Fibroblast of villous mesenchyme (primary cell): ENCODE measurements around the gene FUOM. TPM values are rescaled to one million over a fixed set of nuclear protein-coding genes. Genes with fewer than 3 reads are reported as not detected.
"Not testable (repeated sequence)": the region's sequence is repeated elsewhere in the genome, so short reads cannot be mapped to it uniquely, and the experiment has no call there.

ENCODE experiments used
- DNase-seq: peaks from one replicate; pipeline ENCODE4 v3.0.0-alpha.2; 2010; ENCODE audit warnings: low read depth
- H3K4me3 ChIP-seq: 2 replicates; pipeline ENCODE4 v1.5.1; 2011; ENCODE audit warnings: low read depth, mild to moderate bottlenecking, low read length
- total RNA-seq: library from RNA; depleted of rRNA; stranded (reverse); fragments of >200 nt; gene quantifications from 2 replicates; pipeline ENCODE4 v1.2.3, GENCODE V29; 2012
- TF ChIP-seq, protein P1 (sequence below): IDR thresholded peaks from 2 replicates; pipeline ENCODE4 v1.5.1; 2012; ENCODE audit warnings: low read depth, mild to moderate bottlenecking, low read length; ENCODE audit not compliant: insufficient read depth

FUOM gene
- total RNA-seq, 1 donor: 7.3 TPM

DNA sequence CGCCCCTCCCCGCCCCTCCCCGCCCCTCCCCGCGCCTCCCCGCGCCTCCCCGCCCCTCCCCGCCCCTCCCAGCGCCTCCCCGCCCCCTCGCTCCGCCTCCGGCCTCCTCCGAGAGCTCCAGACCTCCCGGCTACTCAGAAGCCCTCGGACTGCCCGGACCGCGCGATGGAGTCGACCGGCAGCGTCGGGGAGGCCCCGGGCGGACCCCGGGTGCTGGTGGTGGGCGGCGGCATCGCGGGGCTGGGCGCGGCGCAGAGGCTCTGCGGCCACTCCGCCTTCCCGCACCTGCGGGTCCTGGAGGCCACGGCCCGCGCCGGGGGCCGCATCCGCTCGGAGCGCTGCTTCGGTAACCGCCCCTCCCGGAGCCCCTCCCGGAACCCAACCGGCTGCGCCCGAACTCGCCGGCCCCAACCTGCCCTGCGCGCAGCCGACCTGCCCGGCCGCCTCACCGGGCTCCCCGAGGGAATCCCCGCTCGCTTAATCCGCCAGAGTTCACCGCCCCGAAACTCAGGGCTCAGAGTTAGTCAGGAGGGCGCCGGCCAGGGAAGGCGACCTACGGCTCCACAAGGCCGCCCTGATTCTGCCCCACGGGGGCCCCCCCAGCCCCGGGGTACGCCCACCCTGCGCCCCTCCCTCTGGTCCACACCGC is 21.5 kb upstream of the FUOM start, which contains the start of gene PAOX:
Gene PAOX, plus strand, starts transcription at position 111 of the 649 bp plus-strand sequence. Its CDS starts 55 bp downstream, at position 166.
- TF ChIP-seq, protein P1, sequence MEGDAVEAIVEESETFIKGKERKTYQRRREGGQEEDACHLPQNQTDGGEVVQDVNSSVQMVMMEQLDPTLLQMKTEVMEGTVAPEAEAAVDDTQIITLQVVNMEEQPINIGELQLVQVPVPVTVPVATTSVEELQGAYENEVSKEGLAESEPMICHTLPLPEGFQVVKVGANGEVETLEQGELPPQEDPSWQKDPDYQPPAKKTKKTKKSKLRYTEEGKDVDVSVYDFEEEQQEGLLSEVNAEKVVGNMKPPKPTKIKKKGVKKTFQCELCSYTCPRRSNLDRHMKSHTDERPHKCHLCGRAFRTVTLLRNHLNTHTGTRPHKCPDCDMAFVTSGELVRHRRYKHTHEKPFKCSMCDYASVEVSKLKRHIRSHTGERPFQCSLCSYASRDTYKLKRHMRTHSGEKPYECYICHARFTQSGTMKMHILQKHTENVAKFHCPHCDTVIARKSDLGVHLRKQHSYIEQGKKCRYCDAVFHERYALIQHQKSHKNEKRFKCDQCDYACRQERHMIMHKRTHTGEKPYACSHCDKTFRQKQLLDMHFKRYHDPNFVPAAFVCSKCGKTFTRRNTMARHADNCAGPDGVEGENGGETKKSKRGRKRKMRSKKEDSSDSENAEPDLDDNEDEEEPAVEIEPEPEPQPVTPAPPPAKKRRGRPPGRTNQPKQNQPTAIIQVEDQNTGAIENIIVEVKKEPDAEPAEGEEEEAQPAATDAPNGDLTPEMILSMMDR: no peak
- H3K4me3 ChIP-seq: peak within 1 kb of the TSS; percentile 72
- peak; percentile 66 for DNase-seq

DNA sequence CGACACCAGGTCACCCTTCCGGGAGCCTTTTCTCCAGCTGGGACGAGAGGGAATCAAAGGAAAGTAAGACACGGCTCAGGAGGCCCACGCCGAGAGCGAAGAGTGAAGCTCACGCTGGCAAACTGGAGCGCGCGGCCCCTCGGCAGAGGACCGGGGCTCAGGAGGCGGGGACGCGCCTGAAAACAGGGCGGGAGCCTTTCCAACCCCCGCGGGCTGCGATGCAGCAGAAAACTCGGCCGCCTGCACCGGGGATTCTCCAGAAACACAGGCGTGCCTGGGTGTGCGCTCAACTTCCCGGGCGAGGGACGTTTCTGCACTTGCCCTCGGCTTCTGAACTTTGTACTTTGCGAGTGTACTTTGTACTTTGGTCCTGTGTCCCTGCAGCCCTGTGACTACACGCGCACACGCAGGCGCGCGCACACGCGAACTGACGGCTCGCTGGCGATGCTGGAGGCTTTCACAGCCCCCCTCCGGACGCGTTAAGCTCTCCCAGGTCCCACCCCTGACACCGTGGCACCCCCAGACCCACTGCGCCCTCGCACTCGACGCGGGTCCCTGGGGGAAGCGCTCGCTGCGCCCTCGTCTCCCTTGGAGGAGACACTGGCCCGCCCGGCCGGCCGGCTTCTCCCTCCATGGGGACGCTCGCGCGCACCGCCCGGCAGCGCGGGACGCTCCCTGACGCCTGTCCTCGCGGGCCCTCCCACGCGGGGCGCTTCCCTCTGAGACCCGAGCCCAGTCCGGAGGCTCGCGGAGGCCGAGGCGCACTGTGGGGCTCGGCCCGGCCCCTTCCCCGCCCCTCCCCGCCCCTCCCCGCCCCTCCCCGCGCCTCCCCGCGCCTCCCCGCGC is 20.7 kb upstream of the FUOM start:
- peak overlapping the region; percentile 72 for H3K4me3 ChIP-seq
- peak; percentile 48 for DNase-seq
- TF ChIP-seq, protein P1: no peak

DNA sequence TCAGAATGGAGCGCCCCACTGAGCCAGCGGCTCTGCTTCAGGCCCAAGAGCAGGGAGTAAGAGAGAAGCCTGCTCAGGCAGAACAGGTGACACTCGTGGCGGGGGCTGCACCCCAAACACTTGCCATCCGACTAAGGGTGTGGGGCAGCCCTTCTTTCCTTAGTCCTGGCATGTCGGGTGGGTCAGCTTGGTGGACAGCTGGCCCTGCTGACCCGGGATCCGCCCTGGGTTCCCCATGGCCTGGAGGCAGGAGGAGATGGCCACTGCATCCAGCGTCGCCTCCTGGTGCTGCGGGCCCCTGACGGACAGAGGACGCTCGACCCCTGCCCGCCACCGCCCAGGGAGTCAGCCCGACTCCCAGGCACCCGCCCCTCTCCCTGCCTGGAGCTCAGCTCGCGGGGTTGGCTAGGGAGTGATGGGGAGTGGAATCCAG is 20.0 kb upstream of the FUOM start:
- H3K4me3 ChIP-seq: peak overlapping the region; percentile 72
- TF ChIP-seq, protein P1: no peak

DNA sequence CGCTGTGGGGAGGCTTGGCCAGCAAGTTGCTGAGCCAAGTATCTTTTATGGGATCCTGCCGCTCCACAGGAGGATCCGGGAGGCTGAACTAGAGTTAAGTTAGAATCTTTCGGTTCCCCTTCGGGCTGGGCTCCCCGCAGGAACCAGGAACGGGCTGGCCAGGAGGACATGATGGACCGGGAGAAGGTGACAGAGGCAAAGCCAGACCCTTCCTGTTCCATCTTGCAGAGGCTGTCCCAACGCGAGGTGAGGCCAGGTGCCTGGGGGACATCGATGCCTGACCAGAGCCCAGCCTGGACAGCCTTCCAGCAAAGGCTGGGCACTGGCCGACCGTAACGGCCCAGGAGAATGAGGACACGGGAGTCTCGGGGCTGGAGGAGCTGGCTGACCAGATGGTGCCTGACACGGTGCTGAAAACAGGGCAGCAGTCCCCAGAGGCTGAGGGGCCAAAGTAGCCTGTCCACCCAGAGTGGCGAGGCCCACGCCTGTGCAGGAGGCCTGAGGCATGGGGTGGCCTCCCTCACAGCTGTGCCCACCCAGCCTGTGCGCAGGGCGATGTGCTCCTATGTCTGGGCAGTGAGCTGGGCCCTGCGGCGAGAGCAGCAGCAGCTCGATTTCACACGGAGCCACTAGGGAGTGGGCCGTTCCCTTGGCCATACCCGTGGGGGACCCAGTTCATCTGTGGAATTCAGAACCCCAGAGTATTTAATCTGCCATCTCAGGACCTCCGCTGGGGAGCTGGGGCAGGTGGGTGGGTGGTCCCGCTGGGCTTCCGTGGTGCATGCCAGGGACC is 19.4 kb upstream of the FUOM start:
- TF ChIP-seq, protein P1: no peak
- no peak for DNase-seq
- no peak overlapping the region for H3K4me3 ChIP-seq

More for the DNA sequence above, 20.0 kb upstream of the FUOM start:
- no peak for DNase-seq

DNA sequence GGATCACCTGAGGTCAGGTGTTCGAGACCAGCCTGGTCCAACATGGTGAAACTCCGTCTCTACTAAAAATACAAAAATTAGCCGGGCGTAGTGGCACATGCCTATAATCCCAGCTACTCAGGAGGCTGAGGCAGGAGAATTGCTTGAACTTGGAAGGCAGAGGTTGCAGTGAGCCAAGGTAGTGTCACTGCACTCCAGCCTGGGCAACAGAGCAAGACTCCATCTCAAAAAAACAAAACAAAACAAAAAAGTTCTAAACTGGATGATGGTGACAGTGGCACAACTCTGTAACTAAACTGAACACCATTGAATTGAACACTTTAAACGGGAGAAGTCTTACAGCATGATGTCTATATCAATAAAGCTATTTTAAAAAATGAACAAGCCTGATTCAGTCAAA is 18.4 kb upstream of the FUOM start:
- DNase-seq, H3K4me3 ChIP-seq: not testable (repeated sequence)

DNA sequence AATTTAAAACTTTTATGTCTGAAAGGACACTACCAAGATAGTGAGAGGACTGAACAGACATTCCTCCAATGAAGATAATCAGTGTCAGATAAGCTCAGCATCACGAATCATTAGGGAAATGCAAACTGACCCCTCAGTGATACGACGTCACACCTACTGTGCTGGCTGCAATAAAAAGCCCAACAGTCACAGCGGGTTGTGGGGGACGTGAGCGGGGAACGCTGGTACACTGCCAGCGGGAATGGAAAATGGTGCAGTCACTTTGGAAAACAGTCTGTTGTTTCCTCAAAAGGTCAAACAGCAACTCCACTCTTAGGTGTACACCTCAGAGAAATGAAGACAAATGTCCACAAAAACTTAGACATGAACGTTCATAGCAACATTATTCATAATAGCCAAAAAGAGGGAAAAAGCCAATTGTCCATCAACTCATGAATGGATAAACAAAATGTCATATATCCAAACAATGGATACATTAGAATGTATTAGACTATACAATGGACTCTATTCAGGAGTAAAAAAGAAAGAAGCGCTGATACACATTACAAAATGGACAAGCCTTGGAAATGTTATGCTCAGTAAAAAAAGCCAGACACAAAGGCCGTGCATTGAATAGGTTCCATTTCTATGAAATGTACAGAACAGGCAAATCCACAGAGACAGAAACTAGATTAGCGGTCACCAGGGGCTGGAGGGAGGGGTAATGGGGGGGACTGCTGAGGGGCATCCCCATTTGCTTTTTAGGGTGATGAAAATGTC is 17.7 kb upstream of the FUOM start:
- TF ChIP-seq, protein P1: no peak
- no peak overlapping the region for H3K4me3 ChIP-seq

More for the DNA sequence above, 17.7 kb upstream of the FUOM start:
- no peak for DNase-seq
